Sciatic nerve (tissue), 2 donors: ENCODE results near the gene TCERG1L. TPM values are rescaled to one million over a fixed set of nuclear protein-coding genes. Genes with fewer than 3 reads are reported as not detected.

Experiments used
- ATAC-seq: fragments of 200-7000 bp; cut with Tn5 transposase; one replicate; pipeline ENCODE4 v1.9.1; 2020; ENCODE audit warnings: mild to moderate bottlenecking, moderate library complexity
- DNase-seq: peaks from one replicate; pipeline ENCODE4 v3.0.0-alpha.2; 2020; ENCODE audit warnings: low spot score
- intact Hi-C: fragments of 100-400 bp; cut with DNase I; formaldehyde crosslinking; loops from one replicate; pipeline ENCODE4 v1.14.2; 2022
- total RNA-seq: library from RNA; stranded (reverse); fragmentation: NEBNext Ultra II Directional; extraction: Animal tissue kit (Norgen Biotek cat#: 25700); gene quantifications from one replicate; pipeline ENCODE4 v1.2.1, GENCODE V29; 2021
- donor health status: DM: no; HTN: no; CAD: no.
- donor health status: DM: no; HTN: no; CAD: no.

Gene TCERG1L
- total RNA-seq, 1 donor from 2014 or later: 0.22 TPM

DNA sequence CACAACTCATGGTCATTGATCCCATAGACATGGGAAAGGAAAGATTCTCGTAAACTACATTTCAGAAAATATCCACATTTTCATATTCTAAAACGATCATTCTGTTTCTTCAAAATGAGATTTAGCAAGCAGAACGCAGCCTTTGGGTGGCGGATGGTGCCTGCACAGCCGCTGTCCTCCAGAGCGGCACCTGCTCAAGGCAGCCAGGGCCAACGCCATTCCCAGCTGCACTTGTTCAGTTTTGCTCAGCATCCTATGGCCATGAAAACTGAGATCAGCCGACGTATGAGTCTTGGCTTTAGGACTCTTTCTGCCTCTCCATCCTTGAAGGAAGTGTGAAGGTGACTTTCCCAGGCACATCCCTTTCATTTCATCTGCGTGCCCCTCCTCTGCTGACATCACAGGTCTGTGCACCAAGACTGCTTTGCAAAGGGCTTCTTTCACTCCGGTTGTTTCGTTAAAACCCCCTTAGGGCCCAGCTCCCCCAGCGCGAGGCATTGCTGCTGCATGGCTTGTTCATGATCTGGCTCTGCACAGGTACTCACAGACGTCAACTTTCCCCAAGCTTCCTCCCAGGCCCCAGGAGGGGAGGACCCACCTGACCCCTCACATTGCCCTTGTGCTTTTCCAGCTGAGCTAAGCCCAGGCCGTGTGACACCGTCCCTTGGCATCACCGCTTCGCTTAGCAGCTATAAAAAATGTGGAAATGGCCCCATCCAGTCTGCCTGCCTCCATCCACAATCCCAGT, 37.2 kb downstream of the TCERG1L start:
- intact Hi-C loops: no loop called here
- ATAC-seq (no peak), DNase-seq (no peak)

DNA sequence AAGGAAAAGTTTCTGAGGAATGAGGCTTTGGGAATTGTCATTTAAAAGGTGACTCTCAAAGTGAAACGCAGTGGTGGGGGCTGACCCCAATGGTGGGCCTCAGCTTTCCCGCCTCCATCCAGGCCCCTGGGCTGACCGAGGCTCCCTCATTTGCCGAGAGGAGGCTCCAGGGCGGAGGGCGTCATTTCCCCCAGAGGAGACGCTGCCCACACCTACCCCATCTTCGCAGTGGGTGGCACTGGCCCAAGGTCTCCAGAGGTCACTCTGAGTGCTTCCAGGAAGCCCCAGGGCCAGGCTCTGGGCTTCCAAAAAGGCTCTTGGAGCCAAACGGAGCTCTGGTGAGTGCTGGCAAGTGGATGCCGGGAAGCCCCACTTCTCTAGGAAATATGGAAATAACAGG, 38.0 kb downstream of the TCERG1L start:
- ATAC-seq (no peak), DNase-seq (no peak)
- intact Hi-C loops: no loop called here

DNA sequence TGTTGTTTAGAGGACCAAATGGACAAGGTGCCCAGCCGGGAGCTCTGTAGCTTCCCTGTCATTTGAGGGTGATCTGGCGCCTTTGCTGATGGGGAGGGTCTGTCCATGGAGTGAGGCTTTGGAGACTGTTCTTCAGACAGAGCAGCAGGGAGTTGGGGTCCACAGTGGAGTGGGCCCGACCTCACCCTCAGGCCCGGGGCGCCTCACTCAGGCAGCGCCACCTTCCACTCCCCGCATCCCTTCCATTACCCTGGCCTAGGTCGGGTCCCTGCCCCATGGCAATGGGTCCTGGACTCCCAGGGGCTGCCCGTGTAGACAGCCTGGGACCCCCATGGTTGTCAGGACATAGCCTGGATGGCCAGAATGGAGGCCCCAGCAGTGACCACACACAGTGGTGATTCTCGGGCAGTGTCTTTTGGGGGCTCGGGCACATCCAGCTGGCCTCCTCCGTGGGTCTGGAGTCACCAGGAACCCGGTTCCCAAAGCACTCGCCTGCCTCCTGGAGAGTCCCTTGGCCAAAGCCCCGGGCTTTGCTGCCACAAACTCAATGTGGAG, 38.5 kb downstream of the TCERG1L start:
- no peak for DNase-seq
- ATAC-seq: no peak
- intact Hi-C loops: no loop called here

DNA sequence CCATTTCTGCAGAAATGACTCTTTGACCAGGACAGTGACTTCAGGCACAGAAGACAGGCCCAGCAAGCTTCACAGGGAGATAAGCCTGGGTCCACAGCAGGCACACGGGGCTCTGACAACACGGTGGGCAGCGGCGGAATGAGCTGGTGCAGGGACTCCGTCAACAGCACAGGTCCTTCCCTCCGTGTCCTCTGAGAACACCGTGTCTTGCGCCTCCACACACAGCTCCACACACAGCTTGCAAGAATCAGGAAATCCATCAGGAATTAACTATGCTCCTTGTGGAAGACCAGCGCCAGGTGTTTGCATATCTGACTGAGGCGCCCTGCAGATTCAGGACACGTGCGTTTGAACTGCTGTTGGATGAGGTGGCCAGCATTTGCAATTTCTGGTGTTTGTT, 39.6 kb downstream of the TCERG1L start:
- intact Hi-C loops: no loop called here
- ATAC-seq (no peak), DNase-seq (no peak)

DNA sequence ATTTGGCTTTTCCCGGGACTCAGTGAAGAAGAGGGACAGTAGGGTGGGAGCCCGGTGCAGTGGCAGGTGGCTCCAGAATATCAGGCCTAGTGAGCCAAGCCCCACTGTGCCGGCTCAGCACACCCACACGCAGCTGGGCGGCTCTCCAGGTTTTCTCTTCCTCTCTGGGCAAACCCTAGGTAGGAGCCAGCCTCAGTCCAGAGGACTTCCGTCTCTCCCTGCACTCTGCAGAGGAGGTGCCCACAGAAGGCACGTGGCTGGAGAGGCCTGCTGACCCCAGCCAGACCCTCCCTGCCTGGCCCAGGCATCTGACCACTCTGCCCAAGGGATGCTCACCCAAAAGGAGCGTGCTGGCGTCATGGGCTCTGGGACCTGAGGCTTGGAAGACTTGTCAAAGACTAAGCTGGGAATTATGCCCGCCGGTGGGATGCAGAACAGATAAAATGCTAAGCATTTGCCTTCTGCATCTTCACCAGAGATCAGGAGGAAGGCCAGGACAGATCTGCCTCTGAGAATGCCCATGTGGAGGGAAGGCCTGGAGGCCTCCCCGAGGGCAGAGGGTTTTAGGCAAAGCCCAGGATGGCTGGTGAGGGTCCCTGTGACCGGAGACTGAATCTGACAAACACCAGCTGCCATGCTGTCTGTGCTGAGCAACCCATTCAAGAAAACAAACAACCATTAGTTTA, 40.2 kb downstream of the TCERG1L start:
- intact Hi-C loops: no loop called here
- DNase-seq: no peak
- no peak for ATAC-seq

DNA sequence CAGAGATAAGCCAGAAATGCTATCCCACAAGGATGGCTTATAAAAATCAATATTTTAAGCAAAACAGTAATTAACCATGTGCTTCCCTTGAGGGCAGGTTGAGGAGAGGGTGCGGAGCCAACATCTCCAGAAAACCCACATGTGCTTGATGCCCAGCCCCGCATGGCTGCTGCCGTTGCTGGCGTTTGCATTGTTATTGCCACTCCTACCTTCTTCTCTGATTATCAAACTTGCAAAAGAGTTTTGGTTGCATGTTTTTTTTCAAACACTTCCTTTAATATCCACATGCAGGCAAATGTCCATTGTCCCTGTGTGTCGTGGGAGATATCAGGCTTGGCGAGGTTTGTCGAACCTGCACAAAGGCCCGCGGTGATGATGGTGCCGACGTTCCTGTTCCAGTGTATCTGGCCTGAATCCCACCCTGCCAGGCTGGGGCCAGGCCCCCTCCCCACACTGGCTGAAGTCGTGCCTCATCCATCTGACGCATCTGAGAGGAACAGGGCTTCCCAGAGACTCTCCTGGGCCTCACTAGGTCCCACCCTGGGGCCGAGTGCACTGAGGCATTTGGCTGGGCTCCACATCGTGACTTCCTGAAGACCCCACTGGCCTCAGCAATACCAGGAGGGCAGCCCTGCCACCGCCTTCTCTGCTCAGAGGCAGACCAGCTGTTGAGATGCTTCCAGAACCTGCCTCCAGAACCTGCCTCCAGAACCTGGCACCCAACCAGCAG, 40.9 kb downstream of the TCERG1L start:
- intact Hi-C loops: no loop called here
- DNase-seq: no peak
- ATAC-seq: no peak

DNA sequence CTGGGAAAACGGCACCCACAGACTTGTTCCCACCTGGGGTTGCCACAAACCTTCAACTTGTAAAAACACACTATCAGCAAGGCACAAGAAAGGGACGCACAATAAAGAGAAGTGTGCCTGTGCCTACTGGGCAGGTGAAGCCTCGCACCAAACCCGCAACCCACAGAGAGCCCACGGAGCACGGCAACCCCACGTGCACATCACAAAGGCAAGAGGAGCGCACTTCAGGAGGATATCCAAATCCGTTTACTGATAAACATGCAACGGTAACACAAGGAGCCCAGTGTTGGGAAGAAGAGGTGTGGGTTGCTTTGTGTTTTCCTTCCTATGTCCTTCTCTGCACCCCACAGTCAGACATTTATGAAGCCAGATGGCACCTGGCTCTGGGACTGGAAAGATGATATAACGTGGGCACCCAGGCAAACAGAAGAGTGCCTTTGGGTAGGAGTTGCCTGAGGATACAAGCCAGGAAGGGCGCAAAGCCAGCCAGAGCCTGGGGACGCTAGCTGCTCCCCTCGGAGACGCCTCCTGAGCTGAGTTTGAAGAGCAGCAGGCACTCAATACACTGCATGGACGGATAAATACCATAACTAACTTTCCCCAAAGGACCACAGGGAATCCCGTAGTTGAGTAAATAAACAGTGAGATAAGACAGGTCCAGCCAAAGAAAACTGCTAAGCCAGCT, 41.6 kb downstream of the TCERG1L start:
- intact Hi-C loops: no loop called here
- ATAC-seq (no peak), DNase-seq (no peak)

DNA sequence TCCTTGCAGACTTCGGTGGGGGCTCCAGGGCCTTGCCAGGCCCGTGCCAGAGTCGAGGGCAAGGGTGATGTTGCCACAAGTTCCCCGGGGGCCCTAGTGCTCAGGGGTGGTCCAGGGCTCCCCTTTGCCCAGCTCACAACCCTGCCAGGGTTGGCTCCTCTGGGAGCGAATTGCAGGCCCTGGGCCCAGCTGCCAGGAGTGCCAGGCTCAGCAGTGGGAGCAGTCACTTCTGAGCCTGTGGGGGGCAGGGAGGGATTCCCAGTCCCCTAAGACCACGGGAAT, 43.8 kb downstream of the TCERG1L start:
- no peak for DNase-seq
- ATAC-seq: no peak
- intact Hi-C loops: no loop called here

DNA sequence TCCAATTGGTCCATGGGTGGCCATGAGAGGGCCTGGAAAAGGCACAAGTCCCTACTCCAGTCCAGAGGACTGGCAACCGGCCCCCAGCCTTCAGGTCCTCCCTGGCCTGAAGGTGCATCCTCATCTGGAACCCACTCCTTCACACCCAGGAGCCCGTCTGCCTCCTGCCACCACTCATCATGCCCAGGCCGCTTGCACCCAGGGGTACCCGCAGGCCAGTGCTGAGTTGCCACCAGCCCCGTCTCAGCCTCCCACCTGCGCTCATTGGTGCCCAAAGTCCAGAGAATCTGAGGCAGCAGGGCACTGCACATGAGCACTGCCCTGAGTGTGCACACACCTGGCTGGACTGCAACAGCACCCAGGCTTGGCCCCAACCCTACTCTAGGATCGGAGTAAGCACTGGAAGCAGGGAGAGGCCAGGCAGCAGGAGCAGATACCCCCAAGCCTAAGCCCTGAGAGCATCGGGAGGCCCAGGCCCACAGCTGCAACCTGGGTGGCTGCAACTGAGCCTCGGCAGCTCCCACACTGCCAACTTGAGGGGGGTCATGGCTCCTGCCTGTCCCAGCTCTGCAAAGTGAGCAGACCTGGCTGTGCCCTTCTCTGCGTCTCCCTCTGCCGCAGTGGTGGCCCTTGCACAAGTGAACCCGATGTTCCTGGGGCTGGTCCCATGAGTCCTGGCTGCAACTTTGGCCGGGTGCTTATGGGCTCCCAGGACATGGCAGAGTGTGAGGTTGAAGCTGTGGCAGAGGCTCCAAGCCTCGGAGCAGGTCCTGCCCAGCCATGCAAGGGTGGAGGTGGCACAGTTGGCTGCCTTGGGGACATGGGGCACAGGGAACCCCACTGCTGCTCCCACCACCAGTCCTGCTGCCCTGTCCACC, 44.3 kb downstream of the TCERG1L start:
- ATAC-seq (no peak), DNase-seq (no peak)
- intact Hi-C loops: no loop called here

DNA sequence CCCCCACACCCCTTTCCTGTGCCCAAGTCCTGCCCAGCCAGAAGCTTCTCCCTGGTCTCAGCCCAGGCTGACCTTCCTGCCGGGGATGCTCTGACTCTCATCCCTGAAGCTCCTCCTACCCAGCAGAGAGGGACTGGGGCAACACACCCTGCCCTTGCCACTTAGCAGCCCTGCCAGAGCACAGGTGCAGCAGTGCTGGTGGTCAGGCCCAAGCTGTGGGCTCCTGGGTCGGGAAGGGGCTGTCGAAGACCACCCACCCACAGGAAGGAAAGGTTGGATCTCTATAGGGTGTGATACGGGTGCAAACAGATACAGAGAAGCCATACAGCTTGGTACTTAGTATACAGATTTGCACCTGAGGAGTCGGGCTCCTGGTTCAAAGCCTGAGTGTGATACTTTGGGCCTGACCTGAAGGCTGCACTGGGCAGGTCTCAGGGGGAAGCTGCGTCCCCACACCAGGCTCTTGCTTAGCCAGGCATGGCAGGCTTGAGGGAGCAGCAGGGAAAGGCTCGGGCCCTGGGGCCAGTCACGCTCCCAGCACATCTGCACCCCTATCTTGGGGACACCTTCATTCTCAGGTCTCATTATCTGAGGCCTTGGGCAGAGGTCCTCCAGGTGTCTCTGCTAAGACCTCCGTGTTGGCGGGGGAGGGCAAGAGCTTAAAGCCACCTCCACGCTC, 47.3 kb downstream of the TCERG1L start:
- ATAC-seq (no peak), DNase-seq (no peak)
- intact Hi-C loops: no loop called here

DNA sequence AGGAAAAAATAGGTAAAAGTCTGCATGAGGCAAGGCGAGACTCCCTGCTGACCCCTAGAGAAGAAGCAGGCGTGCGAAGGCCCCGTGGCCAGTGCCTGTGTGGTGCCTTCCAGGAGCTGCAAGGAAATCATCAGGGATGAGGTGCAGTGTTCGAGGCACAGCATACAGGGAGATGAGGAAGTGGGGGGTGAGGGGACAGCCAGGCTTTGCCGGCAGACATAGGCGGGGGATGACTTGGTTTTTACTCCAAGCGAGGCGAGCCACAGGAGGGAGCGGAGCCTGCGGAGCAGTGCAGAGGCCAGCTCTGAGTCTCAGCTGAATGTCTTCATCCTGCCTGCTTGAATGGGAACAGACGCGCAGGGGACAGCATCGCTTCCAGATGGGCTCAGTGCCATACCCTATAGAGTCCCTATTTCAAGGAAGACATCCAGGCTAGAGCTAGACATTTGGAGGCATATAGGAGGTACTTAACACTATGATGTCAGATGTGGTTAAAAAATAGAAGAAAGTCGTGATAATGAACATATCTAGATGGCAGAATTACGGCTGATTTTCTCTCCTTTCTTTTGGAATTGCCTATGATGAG, 49.5 kb downstream of the TCERG1L start:
- DNase-seq (no peak), ATAC-seq (no peak)
- intact Hi-C loops: no loop called here

DNA sequence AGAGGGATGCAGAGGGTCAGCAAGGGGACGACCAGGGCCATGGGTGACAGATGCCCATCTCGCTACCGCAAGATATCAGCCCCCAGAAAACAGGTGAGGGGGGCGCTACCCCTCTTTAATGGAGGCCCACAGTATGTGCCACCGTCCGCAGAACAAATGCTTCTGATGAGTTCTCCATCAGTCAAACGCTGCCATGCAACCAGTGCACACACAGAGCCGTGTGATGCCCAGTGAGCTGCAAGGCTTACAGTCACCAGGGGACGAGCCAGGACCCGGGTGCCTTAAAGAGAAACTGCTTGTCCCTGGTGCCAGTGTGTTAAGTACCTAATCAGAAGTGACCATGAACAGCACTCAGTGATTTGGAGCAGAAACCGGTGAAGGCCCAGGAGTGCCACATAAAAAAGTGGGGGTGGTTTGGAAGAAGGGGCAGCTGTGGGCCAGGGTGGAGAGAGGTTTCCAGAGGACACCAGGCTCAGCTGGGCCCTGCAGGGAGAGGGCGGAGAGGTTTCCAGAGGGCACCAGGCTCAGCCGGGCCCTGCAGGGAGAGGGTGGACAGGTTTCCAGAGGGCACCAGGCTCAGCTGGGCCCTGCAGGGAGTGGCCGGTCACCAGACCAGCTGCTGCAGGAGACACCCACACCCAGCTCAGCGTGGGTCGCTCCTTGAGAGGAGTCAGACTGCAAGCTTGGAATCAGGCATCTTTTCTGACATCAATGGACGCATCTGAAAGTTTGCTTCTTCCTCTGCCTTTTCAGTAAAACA, 50.9 kb downstream of the TCERG1L start:
- intact Hi-C loops: no loop called here
- ATAC-seq (no peak), DNase-seq (no peak)

DNA sequence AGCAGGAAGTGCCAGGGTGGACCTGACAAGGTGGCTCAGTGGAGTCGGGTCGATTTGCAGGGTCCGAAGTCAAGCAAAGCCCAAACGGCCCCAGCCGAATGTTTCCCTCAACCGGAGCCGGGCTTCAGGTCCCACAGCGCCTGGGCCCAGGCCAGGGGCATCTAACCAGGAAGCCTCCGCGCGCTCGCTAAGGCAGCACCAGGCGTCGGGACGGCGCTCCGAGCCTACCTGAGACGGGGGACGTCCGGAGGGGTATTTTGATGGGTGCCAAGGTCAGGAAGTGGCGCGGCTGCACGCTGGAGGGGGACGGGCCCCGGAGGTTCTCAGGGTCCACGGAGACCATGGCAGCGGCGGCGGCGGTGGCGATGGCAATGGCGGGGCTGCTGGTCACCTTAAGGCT, 51.5 kb downstream of the TCERG1L start:
- ATAC-seq (no peak), DNase-seq (no peak)
- intact Hi-C loops: no loop called here

DNA sequence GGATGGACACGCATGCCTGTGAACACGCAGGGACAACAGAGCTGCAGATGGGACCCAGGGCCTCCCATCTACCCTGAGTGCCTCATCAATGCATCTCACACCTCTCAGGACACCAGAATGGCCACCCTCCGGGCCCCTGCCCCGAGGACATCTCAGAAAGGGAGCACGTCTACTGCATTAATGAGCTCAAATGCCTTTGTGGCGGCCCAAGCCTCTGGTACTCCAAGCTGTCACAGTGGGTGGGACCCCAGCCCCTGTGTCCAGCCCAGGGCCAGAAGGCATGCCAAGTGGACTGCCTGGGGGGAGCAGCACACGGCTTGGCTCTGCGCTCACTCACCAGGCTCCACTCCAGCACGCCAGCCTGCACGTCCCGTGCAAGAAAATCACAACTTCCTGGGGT, 52.0 kb downstream of the TCERG1L start:
- DNase-seq (no peak), ATAC-seq (no peak)
- intact Hi-C loops: no loop called here

DNA sequence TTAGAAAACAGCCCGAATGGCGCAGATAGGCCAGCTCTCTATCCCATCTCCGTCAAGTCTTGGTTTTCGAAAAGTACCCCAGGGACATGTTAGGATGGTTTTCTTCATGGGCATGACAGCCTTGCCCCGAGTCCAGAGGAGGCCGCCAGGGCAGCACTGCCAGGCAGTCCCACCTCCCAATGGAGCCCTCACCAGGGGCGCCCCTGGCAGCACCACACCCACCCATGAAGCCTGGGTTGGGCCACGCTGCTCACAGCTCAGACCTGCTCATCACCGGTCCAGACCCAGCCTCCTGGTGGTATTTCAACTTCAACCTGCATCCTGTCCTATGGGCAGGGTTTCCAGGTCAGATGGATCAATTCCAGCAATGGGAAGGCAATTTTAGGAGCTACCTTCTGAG, 53.3 kb downstream of the TCERG1L start:
- no peak for DNase-seq
- intact Hi-C loops: no loop called here
- ATAC-seq: no peak

DNA sequence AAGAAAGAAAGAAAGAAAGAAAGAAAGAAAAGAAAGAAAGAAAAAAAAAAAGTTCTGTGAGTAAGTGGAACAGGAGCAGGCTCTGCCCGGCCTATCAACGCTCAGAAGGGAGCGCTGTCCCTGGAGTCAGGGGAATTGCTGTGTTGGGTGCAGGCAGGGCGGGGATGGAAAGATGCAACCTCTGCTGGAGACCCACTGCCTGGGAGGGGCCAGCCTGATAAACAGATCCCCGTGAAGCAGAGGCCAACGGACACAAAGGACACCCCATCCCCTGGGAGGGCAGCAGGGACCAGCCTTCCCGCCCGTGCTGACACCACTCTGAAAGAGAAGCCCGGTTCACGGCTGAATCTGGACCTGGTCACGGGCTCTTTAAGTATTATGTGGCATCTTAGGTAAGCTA, 54.5 kb downstream of the TCERG1L start:
- no peak for DNase-seq
- intact Hi-C loops: no loop called here

DNA sequence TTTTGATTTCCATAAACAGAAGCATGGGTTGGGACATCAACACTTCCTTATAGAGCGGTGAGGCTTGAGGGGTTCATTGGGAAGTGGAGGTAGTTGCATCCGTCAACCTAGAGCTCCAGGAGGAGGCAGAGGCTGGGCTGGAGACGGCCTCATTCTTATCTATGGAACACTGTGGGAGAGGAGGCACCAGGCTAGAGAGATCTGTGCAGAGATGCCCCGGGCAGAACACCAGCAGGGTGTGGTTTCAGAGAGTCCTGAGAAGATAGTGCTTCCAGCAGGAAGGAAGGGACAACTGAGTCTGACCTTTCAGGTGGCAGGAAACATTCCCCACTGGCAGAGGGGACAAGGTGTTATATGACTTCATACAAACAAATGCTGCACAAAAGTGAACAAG, 56.7 kb downstream of the TCERG1L start:
- DNase-seq (no peak), ATAC-seq (no peak)
- intact Hi-C loops: no loop called here

More for the DNA sequence above, 54.5 kb downstream of the TCERG1L start:
- no peak for ATAC-seq
